Stimulated activated CD4-positive, alpha-beta T cell treated with anti-CD3 and anti-CD28 coated beads, Interleukin-1b, Interleukin-23, amount 100 ng/mL, for 48 hours (primary cell): Measurements from ENCODE around the gene WDR83.

Source experiments
- DNase-seq: peaks from one replicate; pipeline ENCODE4 v3.0.0-alpha.2; 2020

The WDR83 gene

DNA sequence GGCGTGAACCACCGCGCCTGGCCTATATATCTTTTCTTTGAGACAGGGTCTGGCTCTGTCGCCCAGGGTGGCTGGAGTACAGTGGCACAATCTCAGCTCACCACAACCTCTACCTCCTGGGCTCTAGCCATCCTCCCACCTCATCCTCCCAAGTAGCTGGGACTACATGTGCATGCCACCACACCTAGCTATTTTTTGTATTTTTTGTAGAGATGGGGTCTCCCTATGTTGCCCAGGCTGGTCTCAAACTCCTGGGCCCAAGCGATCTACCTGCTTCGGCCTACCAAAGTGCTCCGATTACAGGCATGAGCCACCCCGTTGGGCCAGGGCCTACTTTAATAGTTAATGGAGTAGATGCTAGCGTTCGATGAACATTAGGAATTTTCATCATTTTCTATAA lies 53.7 kb downstream of the WDR83 start:
- no peak for DNase-seq

DNA sequence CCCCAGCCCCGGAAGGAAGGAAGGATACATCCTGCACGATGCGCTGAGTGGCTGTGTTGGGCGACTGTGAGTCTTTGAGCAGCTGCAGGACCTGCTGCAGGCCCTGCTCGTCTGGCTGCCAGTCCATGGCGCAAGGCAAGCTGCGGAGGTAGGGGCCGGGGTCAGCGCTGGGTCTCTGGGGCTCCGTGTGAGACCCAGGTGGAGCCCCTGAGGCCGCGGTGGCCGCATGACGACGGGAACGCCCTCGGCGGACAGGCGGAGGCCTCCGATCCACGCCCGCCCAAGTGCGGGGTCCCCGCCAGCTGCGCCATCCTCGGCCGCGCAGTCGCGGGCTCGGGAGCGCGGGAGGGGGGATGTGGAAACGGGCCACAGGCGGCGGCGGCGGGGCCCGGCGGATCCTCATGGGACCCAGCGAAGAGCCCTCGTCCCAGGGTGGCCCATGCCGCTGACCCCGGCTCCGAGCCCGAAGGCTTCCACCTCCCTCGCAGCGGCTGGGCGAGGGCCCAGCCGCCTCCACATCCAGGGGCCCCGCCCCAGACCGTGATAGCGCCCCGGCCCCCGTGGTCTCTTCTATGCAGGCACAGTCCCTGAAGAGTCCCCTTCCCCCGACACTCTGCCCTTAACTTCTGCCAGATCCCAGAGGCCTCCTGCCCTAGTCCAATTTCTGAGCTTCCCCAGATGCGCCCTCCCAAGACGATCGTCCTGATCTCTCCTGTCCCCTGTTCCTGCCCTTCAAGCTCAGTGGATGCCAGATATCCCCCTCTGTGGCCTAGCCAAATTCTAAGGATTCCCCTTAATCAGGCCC lies 54.4 kb downstream of the WDR83 start:
- no peak for DNase-seq

DNA sequence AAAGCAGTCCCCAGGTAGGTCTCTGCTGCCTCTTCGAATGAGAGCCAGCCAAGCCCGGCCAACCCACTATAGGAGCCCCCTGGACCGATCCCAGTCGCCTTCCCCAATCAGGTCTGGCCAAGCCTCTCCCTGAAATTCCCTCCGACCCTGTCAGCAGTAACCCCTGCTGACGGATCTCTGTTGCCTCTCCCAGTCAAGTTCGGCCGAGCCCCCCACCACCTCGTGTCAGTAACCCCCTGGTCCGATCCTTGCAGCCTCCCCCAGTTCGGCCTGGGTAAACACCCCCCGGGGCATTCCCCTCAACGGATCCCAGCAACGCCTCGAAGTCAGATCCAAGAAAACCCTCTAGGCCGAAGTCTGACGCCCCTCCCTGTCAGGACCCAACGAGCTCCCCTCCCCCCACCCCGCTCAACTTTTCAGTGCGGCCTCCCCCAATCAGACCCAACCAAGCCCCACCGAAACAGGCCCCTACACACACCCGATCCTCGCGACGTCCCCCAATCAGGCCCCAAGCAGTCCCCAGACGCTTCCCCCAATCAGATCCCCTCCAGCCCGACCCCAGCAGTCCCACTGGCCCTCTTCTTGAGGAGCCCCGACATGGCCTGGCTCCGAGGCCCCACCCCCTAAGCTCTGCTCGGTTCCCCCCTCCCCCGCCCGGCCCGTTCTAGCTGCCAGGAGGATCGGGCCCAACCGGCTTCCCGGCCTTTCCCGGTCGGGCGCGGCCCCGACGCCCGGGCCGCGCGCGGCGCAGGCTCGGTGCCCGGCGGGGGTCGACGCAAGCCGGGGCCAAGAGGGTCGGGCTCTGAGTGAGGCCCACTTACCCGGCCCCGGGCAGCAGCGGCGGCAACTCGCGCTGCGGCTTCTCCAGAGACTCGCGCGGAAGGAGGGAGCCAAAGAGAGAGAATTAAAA lies 55.3 kb downstream of the WDR83 start:
- peak; percentile 63 for DNase-seq

DNA sequence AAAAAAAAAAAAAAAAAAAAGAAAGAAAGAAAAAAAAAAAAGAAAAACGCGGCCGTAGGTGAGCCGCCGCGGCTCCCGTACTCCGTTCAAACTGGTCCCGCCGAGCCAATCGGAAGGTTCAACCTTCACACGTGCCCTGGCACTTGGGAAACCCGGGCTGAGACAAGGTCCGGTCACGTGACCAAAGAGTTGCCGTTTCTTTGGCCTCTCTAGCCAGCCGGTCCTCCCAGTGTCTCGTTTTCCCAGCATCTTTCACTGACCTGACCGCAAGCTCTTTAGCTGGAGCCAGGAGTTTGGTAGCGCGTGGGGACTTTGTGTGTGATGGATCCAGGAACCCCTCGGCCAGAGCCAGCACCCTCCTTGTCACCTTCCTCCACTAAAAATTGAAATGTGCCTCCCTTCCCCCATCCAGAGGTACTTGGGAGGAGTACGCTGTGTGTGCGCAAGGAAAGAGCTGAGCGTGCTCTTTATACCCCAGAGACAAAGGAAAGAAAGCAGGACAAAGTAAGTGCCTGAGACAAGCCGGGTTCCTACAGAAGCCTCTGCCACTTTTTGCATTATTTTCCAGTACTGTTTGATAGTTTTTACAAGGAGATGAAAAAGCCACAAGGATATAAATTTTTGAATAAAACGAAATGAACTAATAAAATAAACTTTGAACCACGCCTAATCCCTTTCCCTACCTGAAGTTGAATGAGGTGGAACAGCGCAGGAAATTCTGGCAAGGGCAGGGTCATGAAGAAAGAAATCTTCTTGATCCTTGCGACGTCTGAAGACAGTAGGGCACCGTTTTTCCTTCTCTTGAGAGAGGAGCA lies 56.2 kb downstream of the WDR83 start:
- peak; percentile 96 for DNase-seq

DNA sequence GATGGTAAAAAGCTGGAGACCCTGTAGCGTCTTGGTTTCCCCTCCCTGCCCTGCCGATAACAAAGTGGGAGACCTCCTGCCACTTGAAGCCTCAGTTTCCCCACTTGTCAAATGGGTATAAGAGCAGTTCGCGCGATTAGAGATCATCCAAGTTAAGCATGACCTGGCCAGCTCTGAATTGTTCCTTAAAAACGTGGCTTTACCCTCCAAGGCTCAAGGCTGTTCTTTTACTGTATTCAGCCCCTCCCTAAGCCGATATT lies 56.7 kb downstream of the WDR83 start:
- DNase-seq, result no peak

DNA sequence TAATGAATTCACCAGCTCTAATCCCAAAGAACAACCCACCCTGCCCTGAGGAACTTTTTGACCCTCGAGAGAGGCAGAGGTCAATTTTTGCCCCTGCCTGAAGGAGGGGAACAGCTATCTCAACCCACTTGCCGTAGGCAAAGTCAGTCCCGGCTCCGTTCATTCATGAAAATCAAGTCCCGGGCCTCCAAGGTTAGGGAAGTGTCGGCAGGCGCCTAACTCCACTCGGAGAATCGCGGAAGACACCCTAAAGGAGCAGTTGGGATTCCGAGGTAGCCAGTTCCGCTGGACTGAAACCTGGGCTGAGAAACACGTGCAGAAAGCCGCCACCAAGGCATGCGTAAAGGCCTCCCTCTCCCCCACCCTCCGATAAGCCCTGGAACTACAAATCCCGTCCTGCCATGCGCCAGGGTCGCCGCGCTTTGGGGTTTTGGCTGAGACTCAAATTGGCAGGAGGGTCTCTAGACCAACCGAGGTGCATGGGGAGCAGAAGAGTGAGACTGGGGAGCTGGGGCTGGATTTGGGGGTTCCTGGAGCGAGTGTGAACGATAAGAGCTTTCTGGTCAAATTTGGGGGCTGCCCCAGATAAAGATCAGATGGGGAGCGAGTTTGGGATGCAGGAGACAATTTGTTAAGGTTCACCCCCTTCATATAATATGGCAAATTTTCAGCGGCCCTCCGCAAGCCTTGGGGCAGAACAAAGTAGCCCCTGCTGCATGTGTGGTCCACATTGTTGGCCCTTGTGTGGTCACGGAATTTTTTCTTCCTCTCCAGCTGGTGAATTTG lies 57.2 kb downstream of the WDR83 start, which contains the start of gene TNPO2:
Gene TNPO2, minus strand, starts transcription at position 292 of the 786 bp plus-strand sequence. CDS start 2,955 bp downstream, outside the sequence.
- peak; percentile 79 for DNase-seq
